Retinal pigment epithelial cell (primary cell): ENCODE measurements around the gene FAM110A.
A peak's percentile ranks its signal among the peaks of the same experiment; 100 is the strongest.

Source experiments
- DNase-seq: peaks from one replicate; pipeline ENCODE4 v3.0.0-alpha.2; 2010; ENCODE audit warnings: low read depth
- H3K4me3 ChIP-seq: 2 replicates; pipeline ENCODE4 v1.5.1; 2011; ENCODE audit warnings: mild to moderate bottlenecking, low read length, control low read depth, moderate library complexity
- CTCF ChIP-seq: conservative IDR thresholded peaks from 2 replicates; pipeline ENCODE4 v1.5.1; 2011; ENCODE audit warnings: low read depth, low read length, control low read depth, inconsistent platforms

The FAM110A gene

GRCh38 chr20:831251-831650, 2.3 kb upstream of the FAM110A start:
- H3K4me3 ChIP-seq, result no peak overlapping the region
- no peak for TF ChIP-seq CTCF
- no peak for DNase-seq

GRCh38 chr20:831956-832355, 1.6 kb upstream of the FAM110A start:
- no peak overlapping the region for H3K4me3 ChIP-seq
- no peak for TF ChIP-seq CTCF
- no peak for DNase-seq

GRCh38 chr20:833121-833449, 430 bp upstream of the FAM110A start:
- DNase-seq, result no peak
- TF ChIP-seq CTCF, result no peak
- peak overlapping the region; percentile 75 for H3K4me3 ChIP-seq

GRCh38 chr20:834151-834746, 734 bp downstream of the FAM110A start:
- DNase-seq, result no peak

GRCh38 chr20:835608-836045, 2.1 kb downstream of the FAM110A start:
- no peak for DNase-seq
- TF ChIP-seq CTCF, result no peak
- H3K4me3 ChIP-seq, result no peak overlapping the region

More at GRCh38 chr20:834151-834746, 734 bp downstream of the FAM110A start:
- TF ChIP-seq CTCF, result no peak
- peak overlapping the region; percentile 75 for H3K4me3 ChIP-seq

GRCh38 chr20:836190-836589, 2.7 kb downstream of the FAM110A start:
- TF ChIP-seq CTCF, result no peak

GRCh38 chr20:839015-839414, 5.5 kb downstream of the FAM110A start:
- H3K4me3 ChIP-seq, result no peak overlapping the region
- TF ChIP-seq CTCF, result no peak
- no peak for DNase-seq

More at GRCh38 chr20:836190-836589, 2.7 kb downstream of the FAM110A start:
- no peak overlapping the region for H3K4me3 ChIP-seq
- DNase-seq, result no peak
